H1 (cell line): ENCODE data around the gene DHH. TPM values are rescaled to one million over a fixed set of nuclear protein-coding genes. Genes with fewer than 3 reads are reported as not detected.

Source experiments
- CTCF ChIA-PET: fragments of 300-600 bp; sonication (Branson Sonifier 250); formaldehyde crosslinking; loops from one replicate; lab custom pipeline; 2021; ENCODE audit not compliant: partially characterized antibody; lab: Charles Lee
- POLR2A ChIA-PET: fragments of 300-600 bp; sonication (Branson Sonifier 250); formaldehyde crosslinking; loops from one replicate; lab custom pipeline; 2021; ENCODE audit warnings: inconsistent platforms; ENCODE audit not compliant: partially characterized antibody; lab: Charles Lee
- DNase-seq, 2 experiments: peaks; one replicate each; pipeline versions ENCODE4 v3.0.0 to v3.0.0-alpha.2; 2010 to 2022; ENCODE audit warnings: low spot score in 2 of 2, low read depth in 1 of 2, mixed read lengths in 1 of 2
- FAIRE-seq: peaks from 2 replicates; lab custom pipeline; 2011; peaks lifted over from hg19 to GRCh38; lab: Jason Lieb, UNC
- H2AFZ ChIP-seq: 2 replicates; pipeline ENCODE4 v1.8.1; 2012; ENCODE audit warnings: low read length, inconsistent platforms
- H2AK5ac ChIP-seq: 2 replicates; pipeline ENCODE4 v1.6.1; 2013; ENCODE audit warnings: low read depth, low read length
- H2BK120ac ChIP-seq: replicated peaks from 2 replicates; pipeline ENCODE3; 2013; ENCODE audit warnings: low read depth, low read length, inconsistent platforms
- H2BK12ac ChIP-seq: 2 replicates; pipeline ENCODE4 v1.6.1; 2013; ENCODE audit warnings: low read depth, low read length
- H2BK15ac ChIP-seq: 2 replicates; pipeline ENCODE4 v1.6.1; 2013; ENCODE audit warnings: low read length
- H2BK20ac ChIP-seq: 2 replicates; pipeline ENCODE4 v1.6.1; 2013; ENCODE audit warnings: low read length
- H2BK5ac ChIP-seq: 2 replicates; pipeline ENCODE4 v1.6.1; 2013; ENCODE audit warnings: low read depth, low read length
- H3K14ac ChIP-seq: 2 replicates; pipeline ENCODE4 v1.6.1; 2013; ENCODE audit warnings: inconsistent platforms; ENCODE audit not compliant: insufficient read length
- H3K18ac ChIP-seq: 2 replicates; pipeline ENCODE4 v1.6.1; 2013; ENCODE audit warnings: low read length; ENCODE audit errors: extremely low read depth
- H3K23ac ChIP-seq: 2 replicates; pipeline ENCODE4 v1.6.1; 2013; ENCODE audit warnings: inconsistent platforms; ENCODE audit not compliant: insufficient read length
- H3K23me2 ChIP-seq: 2 replicates; pipeline ENCODE4 v1.6.1; 2013; ENCODE audit warnings: low read depth, low read length
- H3K27ac ChIP-seq: 2 replicates; pipeline ENCODE4 v1.6.1; 2011; ENCODE audit warnings: low read depth, low read length, inconsistent platforms
- H3K27me3 ChIP-seq, 4 experiments: replicated peaks in 1 of 4; 1 replicate in 1 of 4; 2 replicates in 3 of 4; pipeline versions ENCODE4 v1.6.1 to v1.8.1; 2011 to 2013; ENCODE audit warnings: low read length in 3 of 4, mild to moderate bottlenecking in 3 of 4, inconsistent platforms in 2 of 4, mixed read lengths in 2 of 4, moderate library complexity in 1 of 4; ENCODE audit not compliant: control insufficient read depth in 3 of 4, insufficient read depth in 3 of 4; ENCODE audit errors: extremely low read depth in 1 of 4
- H3K36me3 ChIP-seq, 4 experiments: 2 replicates each; pipeline versions ENCODE4 v1.6.1 to v1.8.1; 2011 to 2013; ENCODE audit warnings: mild to moderate bottlenecking in 4 of 4, low read length in 3 of 4, moderate library complexity in 2 of 4, control low read depth in 1 of 4, inconsistent platforms in 1 of 4; ENCODE audit not compliant: insufficient read depth in 4 of 4, control insufficient read depth in 2 of 4
- H3K4ac ChIP-seq: replicated peaks from 2 replicates; pipeline ENCODE3; 2013; ENCODE audit warnings: low read length, low read depth, mixed read lengths, inconsistent platforms; ENCODE audit not compliant: insufficient read length
- H3K4me1 ChIP-seq, 4 experiments: replicated peaks in 1 of 4; 1 replicate in 1 of 4; 2 replicates in 3 of 4; pipeline versions ENCODE4 v1.6.1 to v1.8.1; 2011 to 2013; ENCODE audit warnings: low read length in 3 of 4, inconsistent platforms in 2 of 4, mixed read lengths in 1 of 4; ENCODE audit not compliant: insufficient read depth in 4 of 4, control insufficient read depth in 3 of 4
- H3K4me2 ChIP-seq, 2 experiments: 2 replicates each; pipeline versions ENCODE4 v1.6.1 to v1.8.1; 2011 to 2013; ENCODE audit warnings: low read depth in 2 of 2, low read length in 2 of 2, control low read depth in 1 of 2, inconsistent platforms in 1 of 2, mild to moderate bottlenecking in 1 of 2; ENCODE audit not compliant: insufficient read depth in 1 of 2
- H3K4me3 ChIP-seq, 4 experiments: fragments of 200-600, 300-600 bp in 1 of 4; sonication (generic), shearing (Covaris generic), sonication (Bioruptor Twin) in 1 of 4; 2 replicates each; pipeline versions ENCODE4 v1.5.1 to v1.8.1; 2011 to 2016; ENCODE audit warnings: low read length in 4 of 4, low read depth in 3 of 4, control low read depth in 2 of 4, inconsistent platforms in 2 of 4, mild to moderate bottlenecking in 2 of 4, mixed read lengths in 1 of 4, moderate library complexity in 1 of 4; ENCODE audit not compliant: insufficient read depth in 2 of 4; ENCODE audit errors: extremely low read depth in 1 of 4
- H3K56ac ChIP-seq: replicated peaks from 2 replicates; pipeline ENCODE3; 2013; ENCODE audit warnings: low read depth, mild to moderate bottlenecking, mixed read lengths, low read length, inconsistent platforms; ENCODE audit not compliant: insufficient read length
- H3K79me1 ChIP-seq: 2 replicates; pipeline ENCODE4 v1.6.1; 2013; ENCODE audit warnings: low read depth, low read length, control low read depth
- H3K79me2 ChIP-seq, 2 experiments: 2 replicates each; pipeline versions ENCODE4 v1.6.1 to v1.8.1; 2012 to 2013; ENCODE audit warnings: low read length in 2 of 2, mild to moderate bottlenecking in 2 of 2, inconsistent platforms in 1 of 2; ENCODE audit not compliant: insufficient read depth in 2 of 2, control insufficient read depth in 1 of 2
- H3K9ac ChIP-seq, 4 experiments: replicated peaks in 1 of 4; 1 replicate in 1 of 4; 2 replicates in 3 of 4; pipeline versions ENCODE4 v1.6.1 to v1.8.1; 2011 to 2013; ENCODE audit warnings: low read depth in 3 of 4, low read length in 3 of 4, control low read depth in 2 of 4, mild to moderate bottlenecking in 2 of 4, moderate library complexity in 2 of 4, inconsistent platforms in 1 of 4; ENCODE audit errors: extremely low read depth in 1 of 4
- H3K9me3 ChIP-seq, 2 experiments: 2 replicates each; pipeline versions ENCODE4 v1.6.1 to v1.8.1; 2012 to 2013; ENCODE audit warnings: mild to moderate bottlenecking in 2 of 2, moderate library complexity in 2 of 2, control low read depth in 1 of 2, inconsistent platforms in 1 of 2, low read depth in 1 of 2, low read length in 1 of 2, mixed read lengths in 1 of 2; ENCODE audit not compliant: insufficient read depth in 2 of 2
- H4K20me1 ChIP-seq, 2 experiments: replicated peaks in 1 of 2; 2 replicates each; pipeline versions ENCODE3 to v1.8.1; 2011 to 2013; ENCODE audit warnings: inconsistent platforms in 2 of 2, low read length in 2 of 2, mild to moderate bottlenecking in 1 of 2; ENCODE audit not compliant: insufficient read depth in 2 of 2, control insufficient read depth in 1 of 2
- H4K5ac ChIP-seq: 2 replicates; pipeline ENCODE4 v1.6.1; 2013; ENCODE audit warnings: low read length, low read depth, mixed read lengths, inconsistent platforms; ENCODE audit not compliant: insufficient read length
- H4K8ac ChIP-seq: 2 replicates; pipeline ENCODE4 v1.8.0; 2013; ENCODE audit warnings: mild to moderate bottlenecking, moderate library complexity, low read length, inconsistent platforms; ENCODE audit not compliant: insufficient read depth; ENCODE audit errors: extremely low read depth
- H4K91ac ChIP-seq: replicated peaks from 2 replicates; pipeline ENCODE3; 2013; ENCODE audit warnings: low read length, mixed read lengths, inconsistent platforms; ENCODE audit not compliant: insufficient read length
- ASH2L ChIP-seq: fragments of 200-600, 300-600 bp; sonication (generic); IDR thresholded peaks from one replicate; pipeline ENCODE4 v1.7.1; 2017; ENCODE audit warnings: low read length
- ATF2 ChIP-seq: IDR thresholded peaks from 2 replicates; pipeline ENCODE4 v1.6.1; 2012; ENCODE audit warnings: low read length, inconsistent platforms
- EP300 ChIP-seq, 2 experiments: IDR thresholded peaks; 1 replicate in 1 of 2; 2 replicates in 1 of 2; pipeline ENCODE4 v1.6.1; 2011 to 2012; ENCODE audit warnings: low read depth in 2 of 2, low read length in 2 of 2, mild to moderate bottlenecking in 2 of 2, borderline replicate concordance in 1 of 2, inconsistent platforms in 1 of 2, moderate library complexity in 1 of 2
- JUND ChIP-seq: IDR thresholded peaks from 2 replicates; pipeline ENCODE4 v1.6.1; 2011; ENCODE audit warnings: mild to moderate bottlenecking, improper control_type of control experiment, low read length
- MAFK ChIP-seq: IDR thresholded peaks from 2 replicates; pipeline ENCODE4 v1.6.1; 2012; ENCODE audit warnings: low read depth, mild to moderate bottlenecking, improper control_type of control experiment, low read length
- PHF8 ChIP-seq: fragments of 200-600 bp; sonication (generic); conservative IDR thresholded peaks from 2 replicates; pipeline ENCODE4 v1.7.1; 2012; ENCODE audit warnings: low read depth, mild to moderate bottlenecking, inconsistent platforms, low read length, moderate library complexity
- POLR2A ChIP-seq, 2 experiments: IDR thresholded peaks; 1 replicate in 1 of 2; 2 replicates in 1 of 2; pipeline ENCODE4 v1.6.1; 2011; ENCODE audit warnings: low read depth in 2 of 2, low read length in 2 of 2, mild to moderate bottlenecking in 2 of 2; ENCODE audit errors: control extremely low read depth in 1 of 2
- POU5F1 ChIP-seq: IDR thresholded peaks from 2 replicates; pipeline ENCODE4 v1.6.1; 2011; ENCODE audit warnings: low read depth, mild to moderate bottlenecking, low read length, moderate library complexity
- SP2 ChIP-seq: IDR thresholded peaks from 2 replicates; pipeline ENCODE4 v1.6.1; 2012; ENCODE audit warnings: mild to moderate bottlenecking, low read length, inconsistent platforms
- WGBS, 2 experiments: shearing (Covaris generic) in 1 of 2; methylation state at CpG; one replicate each; pipeline versions ENCODE4 v1.1.6 to v1.1.7; 2013 to 2015; ENCODE audit warnings: low lambda C conversion rate in 2 of 2, mixed read lengths in 2 of 2, inconsistent platforms in 1 of 2, low coverage in 1 of 2, missing lambda C conversion rate in 1 of 2; ENCODE audit not compliant: insufficient replicate concordance in 2 of 2, insufficient coverage in 1 of 2, insufficient read length in 1 of 2; ENCODE audit errors: extremely low coverage in 1 of 2, missing lambda C conversion rate in 1 of 2; 5-methylcytosine and 5-hydroxymethylcytosine counted together
- polyA plus RNA-seq, 7 experiments: library from polyadenylated mRNA; depleted of rRNA in 3 of 7; stranded (reverse) in 5 of 7; unstranded in 2 of 7; fragments of >200 nt in 5 of 7; fragments of 200-250 nt in 2 of 7; gene quantifications; 1 replicate in 5 of 7; 2 replicates in 1 of 7; 4 replicates in 1 of 7; pipeline versions ENCODE4 v1.2.1 to v1.2.3, GENCODE V29; 2011 to 2013; ENCODE audit warnings: missing spikeins in 2 of 7, mixed read lengths in 2 of 7
- total RNA-seq: library from RNA; stranded (reverse); fragmentation: NEBNext Ultra II Directional; extraction: Animal tissue kit (Norgen Biotek cat#: 25700); gene quantifications from 2 replicates; pipeline ENCODE4 v1.2.1, GENCODE V29; 2021
- TF ChIP-seq, protein P1 (sequence below): IDR thresholded peaks from 2 replicates; pipeline ENCODE4 v1.6.1; 2011; ENCODE audit warnings: low read length, improper control_type of control experiment

Gene DHH
- total and polyA plus RNA-seq, 2 of the 8 experiments (the other 6 are each of a cell fraction or from before 2014, with no cell fraction given) = 0.03 to 0.11 TPM

- no peaks in the 10 kb centered on the region for H3K23me2 ChIP-seq
- H3K27me3 ChIP-seq = no peaks in the 10 kb centered on the region
- H3K36me3 ChIP-seq = peaks cover 46 to 76% (median 70%) of the 10 kb centered on the region in 4 experiments
- peaks cover 0 to 20% (median 4%) of the 10 kb centered on the region in 4 experiments; a peak in 6 of 7 replicates for H3K4me1 ChIP-seq
- H2BK20ac ChIP-seq = no peak overlapping the region
- DNase-seq (no peak), FAIRE-seq (no peak)
- no peak overlapping the region for H2BK5ac ChIP-seq
- H4K91ac ChIP-seq = no peak overlapping the region
- no peaks in the 10 kb centered on the region for H3K9me3 ChIP-seq
- H2AK5ac ChIP-seq = no peak overlapping the region
- H4K8ac ChIP-seq = no peak overlapping the region
- H3K23ac ChIP-seq = no peak overlapping the region
- no peak overlapping the region for H3K9ac ChIP-seq
- H3K18ac ChIP-seq = no peak overlapping the region
- H4K5ac ChIP-seq = no peak overlapping the region
- 92% methylated on average over 14 of the region's 16 CpGs; no CpG with 5 or more reads in 1 of the 2 experiments for WGBS, 2 experiments
- no peak overlapping the region for H3K27ac ChIP-seq
- no peak overlapping the region for H2BK120ac ChIP-seq
- H4K20me1 ChIP-seq = peaks cover 30 to 61% of the 10 kb centered on the region in 2 experiments
- POLR2A ChIA-PET = interaction anchor here (0.6 to 1.0 kb wide), 3 partner anchors 8 to 18 kb away, joined by 3 read pairs; no protein-coding TSS in a partner anchor
- H2BK15ac ChIP-seq = no peak overlapping the region
- H3K14ac ChIP-seq = no peak overlapping the region
- no peak overlapping the region for H3K56ac ChIP-seq
- no peak overlapping the region for H3K4me2 ChIP-seq
- peaks cover 20% of the 10 kb centered on the region for H3K79me1 ChIP-seq
- peaks cover 29 to 42% of the 10 kb centered on the region in 2 experiments for H3K79me2 ChIP-seq
- H2BK12ac ChIP-seq = no peak overlapping the region
- H3K4ac ChIP-seq = no peak overlapping the region
- H3K4me3 ChIP-seq = no peak overlapping the region
- no peak overlapping the region for H2AFZ ChIP-seq
- CTCF ChIA-PET = interaction anchor here (0.9 kb wide), 1 partner anchor 9 kb away, joined by 3 read pairs; no protein-coding TSS in a partner anchor
- TF ChIP-seq ASH2L = no peak
- TF ChIP-seq, protein P1, sequence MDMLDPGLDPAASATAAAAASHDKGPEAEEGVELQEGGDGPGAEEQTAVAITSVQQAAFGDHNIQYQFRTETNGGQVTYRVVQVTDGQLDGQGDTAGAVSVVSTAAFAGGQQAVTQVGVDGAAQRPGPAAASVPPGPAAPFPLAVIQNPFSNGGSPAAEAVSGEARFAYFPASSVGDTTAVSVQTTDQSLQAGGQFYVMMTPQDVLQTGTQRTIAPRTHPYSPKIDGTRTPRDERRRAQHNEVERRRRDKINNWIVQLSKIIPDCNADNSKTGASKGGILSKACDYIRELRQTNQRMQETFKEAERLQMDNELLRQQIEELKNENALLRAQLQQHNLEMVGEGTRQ = no peak
- no peak for TF ChIP-seq ATF2
- no peak for TF ChIP-seq POLR2A (IDR thresholded peaks at IDR 0.05; ENCODE audit: control extremely low read depth in 1 of 2, low read depth in 2 of 2, low read length in 2 of 2)
- TF ChIP-seq MAFK = no peak
- no peak for TF ChIP-seq SP2
- no peak for TF ChIP-seq JUND
- no peak for TF ChIP-seq POU5F1
- no peak for TF ChIP-seq EP300 (IDR thresholded peaks at IDR 0.05; ENCODE audit: borderline replicate concordance in 1 of 2, low read depth in 2 of 2, low read length in 2 of 2)
- no peak for TF ChIP-seq PHF8
These were observed 42.0 kb downstream of the DHH start for GRCh38 chr12:49052451-49053208.
